GM18507 (cell line): Measurements from ENCODE around the gene SLC35F6.

ENCODE experiments used
- DNase-seq: peaks from one replicate; pipeline ENCODE4 v3.0.0; 2011; ENCODE audit warnings: low read depth; ENCODE audit not compliant: insufficient read length; ENCODE audit errors: extremely low spot score
- FAIRE-seq: peaks from 2 replicates; lab custom pipeline; 2011; peaks lifted over from hg19 to GRCh38; lab: Jason Lieb, UNC

Gene SLC35F6, protein sequence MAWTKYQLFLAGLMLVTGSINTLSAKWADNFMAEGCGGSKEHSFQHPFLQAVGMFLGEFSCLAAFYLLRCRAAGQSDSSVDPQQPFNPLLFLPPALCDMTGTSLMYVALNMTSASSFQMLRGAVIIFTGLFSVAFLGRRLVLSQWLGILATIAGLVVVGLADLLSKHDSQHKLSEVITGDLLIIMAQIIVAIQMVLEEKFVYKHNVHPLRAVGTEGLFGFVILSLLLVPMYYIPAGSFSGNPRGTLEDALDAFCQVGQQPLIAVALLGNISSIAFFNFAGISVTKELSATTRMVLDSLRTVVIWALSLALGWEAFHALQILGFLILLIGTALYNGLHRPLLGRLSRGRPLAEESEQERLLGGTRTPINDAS

DNA sequence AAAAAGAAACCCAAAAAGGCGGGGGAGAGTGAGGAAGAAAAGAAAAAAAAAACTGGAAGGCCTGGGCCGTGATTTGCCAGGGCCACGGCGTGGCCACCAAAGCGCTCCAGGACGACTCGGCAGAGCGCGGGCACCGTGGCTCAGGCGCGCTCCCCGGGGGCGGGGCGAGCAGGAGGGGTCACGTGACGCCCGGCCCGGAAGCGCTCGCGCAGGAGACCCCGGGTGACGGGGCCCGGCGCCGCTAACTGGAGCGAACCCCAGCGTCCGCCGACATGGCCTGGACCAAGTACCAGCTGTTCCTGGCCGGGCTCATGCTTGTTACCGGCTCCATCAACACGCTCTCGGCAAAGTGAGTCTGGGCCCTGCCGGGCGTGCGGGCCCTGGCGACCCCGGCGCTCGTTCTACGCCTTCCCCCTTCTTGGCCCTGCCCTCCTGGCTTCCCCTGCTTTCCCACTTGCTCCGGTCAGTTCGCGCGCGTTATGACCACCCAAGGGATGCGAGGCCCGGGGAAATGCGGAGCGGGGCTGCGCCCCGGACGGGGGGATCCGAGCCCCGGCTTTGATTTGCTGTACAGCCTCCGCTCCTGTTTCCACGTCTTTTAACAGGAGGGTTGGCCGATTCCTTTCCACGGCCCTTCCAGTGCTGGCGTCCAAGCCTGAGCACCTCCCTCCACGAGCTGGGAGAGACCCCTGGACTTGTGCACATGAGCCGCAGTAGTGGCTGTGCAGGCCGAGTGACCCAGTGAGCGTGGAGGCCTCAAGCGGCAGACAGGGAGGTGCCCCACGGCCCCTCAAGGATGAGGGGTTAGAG is at the start of gene SLC35F6:
TSS of gene SLC35F6 (plus strand) at position 207 of the 810 bp plus-strand sequence. CDS start at position 273, 66 bp downstream.
- FAIRE-seq = peak; percentile 71
- DNase-seq = peak; percentile 83

DNA sequence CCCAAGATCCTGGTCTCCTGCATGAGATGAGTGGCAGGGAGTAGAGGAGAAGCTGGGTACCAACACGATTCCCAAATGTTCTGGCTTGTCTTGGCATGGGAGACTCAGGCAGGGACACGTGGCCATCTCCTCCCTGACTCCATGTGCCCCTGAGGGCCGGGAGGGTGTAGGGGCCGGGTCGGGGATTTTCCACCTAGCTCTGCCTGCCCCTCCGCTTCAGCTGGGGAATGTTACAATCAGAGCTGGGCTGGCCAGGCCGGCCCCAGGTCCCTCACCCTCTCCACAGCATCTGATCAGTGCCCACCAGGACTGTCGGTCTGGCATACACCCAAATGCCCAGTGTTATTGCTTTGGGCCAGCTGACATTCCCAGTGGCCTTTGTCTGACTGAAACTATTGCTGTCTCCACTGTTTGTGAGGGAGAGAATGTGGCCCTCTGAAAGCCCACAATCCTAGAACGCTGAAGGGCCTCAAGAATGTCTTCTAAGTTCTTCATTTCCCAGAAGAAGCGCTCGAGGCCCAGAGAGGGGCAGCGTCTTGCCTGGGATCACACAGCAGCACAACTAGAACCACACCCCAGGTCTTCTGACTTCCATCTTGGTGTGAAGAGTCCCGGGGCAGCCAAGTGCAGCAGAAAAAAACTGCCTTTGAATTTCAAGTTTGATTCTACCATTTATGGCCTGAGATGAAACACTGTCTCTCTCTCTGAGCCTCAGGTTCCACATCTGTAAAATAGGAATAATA is 48.4 kb upstream of the SLC35F6 start:
- FAIRE-seq (no peak), DNase-seq (no peak)

DNA sequence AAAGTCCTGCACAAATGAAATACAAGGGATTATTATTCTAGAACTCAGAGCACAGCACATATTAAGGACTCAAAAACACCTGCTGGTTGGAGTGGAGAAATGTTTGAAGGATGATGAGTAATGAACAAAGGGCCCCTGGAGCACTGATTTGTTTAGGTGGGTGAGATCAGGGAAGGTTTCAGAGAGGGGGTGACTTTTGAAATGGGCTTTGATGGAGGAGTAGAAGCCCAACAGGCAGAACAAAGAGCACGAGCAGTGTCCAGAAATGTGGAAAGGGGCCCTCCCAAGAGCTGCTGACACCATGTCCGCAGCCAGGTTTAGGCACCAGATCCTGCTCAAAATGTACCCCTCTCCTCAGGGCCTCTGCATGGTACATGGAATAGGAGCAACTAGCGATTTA is 47.7 kb upstream of the SLC35F6 start:
- FAIRE-seq = no peak
- DNase-seq = no peak

DNA sequence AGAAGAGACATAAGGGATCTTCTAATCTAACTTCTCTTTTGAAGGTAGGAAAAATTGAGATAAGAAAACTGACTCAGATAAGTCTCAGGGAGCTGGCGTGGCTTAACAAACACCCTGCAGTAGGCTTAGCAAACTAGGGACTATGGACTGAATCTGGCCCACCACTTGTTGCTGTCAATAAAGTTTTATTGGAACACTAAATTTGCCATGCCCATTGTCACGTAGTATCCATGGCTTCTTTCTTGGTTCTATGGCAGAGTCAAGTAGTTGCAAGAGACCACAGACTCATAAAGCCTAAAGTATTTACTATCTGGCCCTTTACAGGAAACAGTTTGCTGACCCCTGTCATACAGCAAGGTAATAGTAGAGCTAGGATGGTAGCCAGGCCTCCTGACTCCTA is 47.3 kb upstream of the SLC35F6 start:
- DNase-seq (no peak), FAIRE-seq (no peak)

DNA sequence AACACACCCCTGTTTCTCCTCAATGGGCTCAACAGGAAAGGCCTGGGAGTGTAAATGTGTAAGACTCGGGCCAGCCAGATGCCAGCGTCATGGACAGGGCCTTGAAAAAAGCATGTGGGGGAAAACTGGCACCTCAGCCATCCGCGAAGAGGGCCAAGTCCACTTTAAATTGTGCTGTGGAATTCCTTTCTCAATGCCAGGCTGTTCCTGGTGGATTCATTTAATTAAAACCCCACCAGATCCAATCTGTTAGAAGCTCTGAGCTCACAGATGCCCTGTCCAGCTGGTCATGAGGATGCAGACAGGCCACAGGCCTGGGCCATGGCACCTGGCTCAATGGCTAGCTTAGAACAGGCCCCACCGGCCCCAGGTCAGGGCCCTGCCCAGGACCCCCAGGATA is 46.7 kb upstream of the SLC35F6 start:
- FAIRE-seq (no peak), DNase-seq (no peak)

DNA sequence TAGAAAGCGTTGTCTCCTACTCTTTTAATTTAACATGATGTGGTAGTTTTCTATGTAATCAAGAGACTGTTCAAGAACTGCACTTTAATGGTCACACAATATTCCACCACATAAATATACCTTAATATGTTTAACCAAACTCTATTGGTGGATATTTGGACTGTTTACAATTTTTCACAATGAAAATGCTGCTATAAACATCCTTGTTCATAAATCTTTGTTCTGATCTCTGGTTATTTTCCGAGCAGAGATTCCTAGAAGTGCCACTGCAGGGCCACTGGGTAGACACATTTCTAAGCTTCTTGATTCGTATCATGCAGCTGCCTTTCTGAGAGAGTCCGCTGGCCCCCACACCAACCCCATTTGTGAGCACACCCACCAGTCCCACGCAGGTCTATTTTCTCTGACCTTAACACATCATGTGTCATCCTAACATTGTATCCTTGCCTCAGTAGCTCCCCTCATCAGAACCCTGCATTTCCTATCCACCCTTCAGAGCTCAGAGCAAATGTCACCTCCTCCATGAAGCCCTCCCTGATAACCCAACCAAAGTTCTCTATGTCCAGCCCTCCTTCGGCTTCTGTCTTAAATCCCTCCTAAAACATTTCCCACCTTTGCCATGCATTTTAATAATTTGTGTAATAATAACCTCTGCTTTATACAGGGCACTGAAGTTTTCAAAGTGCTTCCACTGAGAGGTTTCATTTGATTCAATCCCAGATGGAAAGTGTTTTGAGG is 45.0 kb upstream of the SLC35F6 start:
- DNase-seq = no peak
- no peak for FAIRE-seq

DNA sequence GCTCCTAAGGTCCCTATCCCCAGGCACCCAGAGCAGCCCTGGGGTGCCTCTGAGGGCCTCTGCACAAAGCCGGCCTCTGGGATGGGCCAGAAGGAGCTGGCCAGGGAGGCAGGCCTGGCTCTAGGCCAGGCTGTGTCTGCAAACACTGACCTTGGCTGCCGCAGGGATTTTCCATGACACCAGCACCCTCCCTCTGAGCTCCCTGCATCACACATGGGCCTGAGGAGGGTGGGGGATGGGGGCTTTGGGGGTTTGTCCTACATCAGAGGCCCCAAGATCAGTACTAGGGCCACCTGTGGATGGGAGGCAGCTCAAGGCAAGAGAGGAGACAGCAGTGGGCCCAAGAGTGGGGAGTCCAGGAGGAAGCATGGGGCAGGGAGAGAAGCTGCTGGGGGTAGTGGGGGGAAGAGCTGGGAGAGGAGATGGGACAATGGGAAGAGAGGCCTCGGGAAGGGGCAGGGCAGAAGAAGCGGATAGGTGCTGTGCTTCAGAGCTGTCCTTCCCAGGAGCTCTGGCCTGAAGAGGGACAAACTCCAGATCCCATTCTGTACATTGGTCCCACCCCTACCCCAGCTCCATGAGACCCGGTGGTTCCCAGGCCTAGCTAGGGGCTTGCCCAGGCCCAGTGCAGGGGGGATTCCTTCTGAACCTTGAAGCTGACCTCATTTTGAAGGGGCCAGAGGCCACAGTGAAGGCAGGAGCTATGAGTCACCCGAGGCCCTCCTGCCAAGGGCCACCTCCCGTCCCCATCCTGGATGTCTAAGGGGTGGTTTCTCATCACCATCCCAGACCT is 43.6 kb upstream of the SLC35F6 start:
- FAIRE-seq (no peak), DNase-seq (no peak)

DNA sequence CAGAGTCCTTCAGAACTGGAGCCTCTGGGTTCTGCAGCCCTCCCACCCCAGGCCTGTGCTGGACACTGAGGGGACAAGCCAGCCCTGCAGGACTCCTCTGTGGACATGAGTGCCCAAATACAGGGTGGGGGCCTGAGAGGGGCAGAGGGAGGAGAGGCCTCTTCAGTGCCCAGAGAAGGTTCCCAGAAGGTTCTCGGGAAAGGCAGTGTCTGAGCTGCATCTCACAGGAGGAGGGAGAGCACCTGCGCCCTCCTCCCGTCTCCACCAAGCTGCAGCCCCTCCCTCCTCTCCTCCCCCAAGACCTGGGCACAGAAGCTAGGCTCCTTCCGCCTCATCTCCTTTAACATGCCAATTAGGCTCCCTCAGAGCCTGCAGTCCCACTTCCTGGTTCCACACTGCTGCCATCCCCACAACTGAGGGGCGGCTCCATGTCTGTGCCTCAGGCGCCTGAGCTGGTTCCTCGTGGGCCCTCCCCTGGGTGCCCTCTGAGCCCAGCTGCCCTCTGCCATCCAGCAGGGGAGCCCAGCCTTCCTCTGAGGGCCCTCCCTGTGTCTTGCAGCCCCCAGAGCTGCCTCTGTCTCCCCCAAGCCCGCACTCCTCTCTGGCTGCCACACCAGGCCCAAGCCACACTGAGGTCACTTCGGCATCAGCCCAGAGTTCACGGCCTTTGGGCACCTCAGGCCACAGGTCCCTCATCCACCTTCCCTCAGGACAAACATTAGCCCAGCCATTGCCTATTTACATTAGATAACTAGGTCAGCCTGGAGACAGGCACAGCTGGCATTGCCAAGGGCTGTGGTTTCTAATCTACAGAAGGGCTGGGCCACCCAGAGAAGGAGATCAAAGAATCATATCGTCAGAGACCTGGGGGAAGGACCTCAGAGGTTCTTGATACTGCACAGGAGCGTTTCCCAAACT is 42.7 kb upstream of the SLC35F6 start:
- DNase-seq = no peak
- no peak for FAIRE-seq

DNA sequence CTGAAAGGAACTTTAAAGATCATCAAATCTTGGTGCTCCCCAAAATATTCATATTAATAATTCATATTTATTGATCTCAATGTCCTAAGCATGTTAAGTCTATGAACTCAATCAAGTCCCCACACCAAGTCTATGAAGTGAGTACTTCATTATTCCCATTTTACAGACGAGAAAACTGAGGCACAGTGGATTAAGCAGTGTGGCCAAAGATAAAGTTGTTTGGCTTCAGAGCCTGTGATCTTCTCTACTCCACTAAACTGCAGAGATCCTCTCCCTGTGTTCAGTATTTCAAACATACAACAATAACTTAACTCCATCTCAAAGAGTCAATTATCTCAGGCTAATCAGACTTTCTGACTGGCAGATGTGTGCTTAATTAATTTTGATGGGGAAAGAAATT is 41.8 kb upstream of the SLC35F6 start:
- FAIRE-seq (no peak), DNase-seq (no peak)

DNA sequence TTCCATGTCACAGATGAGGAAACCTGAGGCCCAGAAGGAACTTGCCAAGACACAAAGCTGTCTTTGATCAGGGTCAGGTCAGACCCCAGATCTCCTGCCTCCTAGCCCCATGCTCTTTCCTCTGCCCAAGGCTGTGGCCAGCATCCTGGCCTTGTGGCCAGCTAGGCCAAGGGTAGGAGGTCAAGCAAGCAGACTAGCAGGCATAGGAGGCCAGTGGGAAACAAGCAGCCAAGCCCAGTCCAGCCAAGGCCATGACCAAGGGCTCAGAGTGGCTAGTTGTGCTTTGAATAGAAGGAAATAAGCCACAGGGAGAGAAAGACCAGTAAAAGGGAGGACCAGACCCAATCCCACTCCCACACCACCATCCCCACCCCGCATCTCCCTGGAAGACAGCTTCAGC is 41.2 kb upstream of the SLC35F6 start:
- FAIRE-seq (no peak), DNase-seq (no peak)

DNA sequence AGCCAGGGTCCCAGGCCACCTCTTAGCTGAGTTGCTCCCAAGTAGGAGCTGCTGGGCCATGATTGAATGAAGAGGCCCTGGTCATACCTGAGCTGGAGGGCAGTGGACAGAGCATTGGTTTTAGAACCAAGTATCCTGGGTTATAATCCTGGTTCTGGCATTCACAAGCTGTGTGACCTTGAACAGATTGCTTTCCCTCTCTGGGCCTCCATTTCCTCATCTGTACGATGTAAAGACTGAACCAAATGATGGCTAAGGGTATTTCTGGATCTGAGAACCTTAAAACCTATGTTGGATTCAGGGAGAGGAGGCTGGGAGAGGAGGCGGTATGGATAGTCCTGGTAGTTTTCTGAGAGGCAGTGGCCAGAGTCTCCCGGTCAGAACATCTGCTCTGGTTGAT is 40.6 kb upstream of the SLC35F6 start:
- FAIRE-seq (no peak), DNase-seq (no peak)

DNA sequence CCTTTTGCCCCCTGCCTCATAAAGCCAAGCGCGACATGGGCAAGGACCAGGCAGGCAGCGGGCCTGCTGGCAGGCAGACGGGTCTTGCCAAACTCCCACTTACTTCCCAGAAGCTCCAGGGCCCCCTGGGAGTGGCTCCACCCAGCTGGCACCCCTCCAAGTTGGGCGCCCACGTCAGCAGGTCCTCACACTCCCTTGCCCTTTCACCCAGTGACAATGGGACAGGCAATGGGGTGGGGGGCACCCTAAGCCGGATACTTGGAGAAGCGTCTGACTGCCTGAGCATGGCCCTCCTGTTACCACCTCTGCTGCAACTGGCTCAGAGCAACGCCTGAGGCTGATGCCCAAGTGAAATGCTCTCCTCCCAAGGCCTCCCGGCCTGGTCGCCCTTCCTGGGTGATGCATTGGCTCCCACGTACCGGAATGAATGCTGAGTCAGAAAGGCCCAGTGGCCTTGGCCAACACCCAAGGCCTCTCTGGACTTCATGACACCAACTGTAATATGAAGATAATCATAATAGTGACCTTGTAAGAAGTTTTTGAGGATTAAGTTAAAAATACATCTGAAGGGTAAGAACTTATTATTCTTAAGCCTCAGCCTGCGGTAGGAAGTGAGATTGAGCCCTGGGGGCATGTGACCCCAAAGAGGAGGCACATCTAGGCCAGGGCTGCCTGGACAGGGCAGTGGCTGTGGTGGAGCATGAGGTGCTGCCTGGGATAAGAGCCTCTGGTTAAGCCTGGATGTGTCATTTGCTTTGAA is 39.9 kb upstream of the SLC35F6 start:
- DNase-seq = no peak
- no peak for FAIRE-seq

DNA sequence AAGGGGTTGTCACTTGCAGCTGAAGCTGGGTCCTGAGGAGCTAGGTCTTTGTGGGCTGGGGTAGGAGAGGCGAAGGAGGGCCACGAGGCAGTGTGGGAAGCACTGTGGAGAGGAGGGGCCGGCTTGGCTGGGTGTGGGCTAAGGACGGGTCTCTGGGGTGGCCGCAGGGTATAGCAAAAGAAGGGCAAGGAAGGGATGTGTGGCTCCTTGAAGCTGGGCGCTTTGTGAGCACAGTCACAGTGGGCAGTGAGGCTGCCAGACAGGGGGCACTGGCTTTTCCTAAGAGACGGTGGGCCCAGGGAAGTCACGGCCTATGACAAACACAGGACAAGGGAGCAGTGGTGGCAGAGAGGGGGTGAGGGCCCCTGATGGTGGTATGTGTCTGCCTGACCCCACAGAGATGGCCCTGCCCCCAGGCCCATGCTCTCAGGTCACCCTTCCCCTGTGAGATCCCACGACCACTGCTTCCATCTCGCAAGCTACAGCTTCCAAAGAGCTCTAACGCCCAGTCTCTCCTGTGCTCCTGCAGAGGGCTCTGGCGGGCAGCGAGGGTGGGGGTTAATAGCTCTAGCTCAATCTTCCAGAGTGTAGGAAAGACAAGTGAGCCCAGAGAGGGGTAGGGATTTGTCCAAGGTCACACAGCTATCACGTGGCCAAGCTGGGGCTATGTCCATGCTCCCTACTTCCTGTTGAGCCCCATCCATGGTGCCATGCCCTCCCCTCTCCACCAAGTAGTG is 39.1 kb upstream of the SLC35F6 start:
- no peak for FAIRE-seq
- DNase-seq = no peak

DNA sequence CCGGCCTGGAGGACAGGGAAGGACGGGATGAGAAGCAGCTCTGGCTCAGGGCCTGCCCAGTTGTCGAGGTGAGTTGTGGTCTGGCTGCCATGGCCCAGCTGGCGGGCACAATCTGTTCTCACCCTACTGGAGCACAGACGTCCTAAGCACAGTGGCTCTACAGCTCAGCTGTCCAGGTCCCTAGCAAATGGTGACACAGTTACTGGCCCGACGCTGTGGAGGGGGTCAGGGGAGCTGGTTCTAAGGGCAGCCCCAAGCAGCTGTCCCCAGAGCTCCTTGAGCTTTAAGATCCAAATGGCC is 38.6 kb upstream of the SLC35F6 start:
- DNase-seq (no peak), FAIRE-seq (no peak)

DNA sequence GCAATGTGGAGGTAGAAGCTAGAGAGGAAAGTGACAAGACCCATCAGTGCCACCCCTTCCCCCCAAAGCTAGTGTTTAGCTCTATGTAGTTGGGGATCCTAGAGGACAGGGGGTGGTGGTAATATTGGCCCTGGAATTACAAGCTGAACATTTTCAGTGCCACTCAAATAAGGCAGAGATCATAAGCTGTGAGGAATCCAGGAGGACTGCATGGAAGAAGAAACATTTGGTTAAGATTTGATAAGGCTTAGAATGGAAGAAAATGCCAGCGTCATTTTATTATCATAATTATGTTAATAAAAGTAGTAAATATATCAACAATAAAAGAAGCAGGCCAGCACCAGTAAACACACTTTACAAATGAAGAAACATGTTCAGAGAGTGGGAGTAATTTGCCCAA is 37.9 kb upstream of the SLC35F6 start:
- no peak for DNase-seq
- no peak for FAIRE-seq

DNA sequence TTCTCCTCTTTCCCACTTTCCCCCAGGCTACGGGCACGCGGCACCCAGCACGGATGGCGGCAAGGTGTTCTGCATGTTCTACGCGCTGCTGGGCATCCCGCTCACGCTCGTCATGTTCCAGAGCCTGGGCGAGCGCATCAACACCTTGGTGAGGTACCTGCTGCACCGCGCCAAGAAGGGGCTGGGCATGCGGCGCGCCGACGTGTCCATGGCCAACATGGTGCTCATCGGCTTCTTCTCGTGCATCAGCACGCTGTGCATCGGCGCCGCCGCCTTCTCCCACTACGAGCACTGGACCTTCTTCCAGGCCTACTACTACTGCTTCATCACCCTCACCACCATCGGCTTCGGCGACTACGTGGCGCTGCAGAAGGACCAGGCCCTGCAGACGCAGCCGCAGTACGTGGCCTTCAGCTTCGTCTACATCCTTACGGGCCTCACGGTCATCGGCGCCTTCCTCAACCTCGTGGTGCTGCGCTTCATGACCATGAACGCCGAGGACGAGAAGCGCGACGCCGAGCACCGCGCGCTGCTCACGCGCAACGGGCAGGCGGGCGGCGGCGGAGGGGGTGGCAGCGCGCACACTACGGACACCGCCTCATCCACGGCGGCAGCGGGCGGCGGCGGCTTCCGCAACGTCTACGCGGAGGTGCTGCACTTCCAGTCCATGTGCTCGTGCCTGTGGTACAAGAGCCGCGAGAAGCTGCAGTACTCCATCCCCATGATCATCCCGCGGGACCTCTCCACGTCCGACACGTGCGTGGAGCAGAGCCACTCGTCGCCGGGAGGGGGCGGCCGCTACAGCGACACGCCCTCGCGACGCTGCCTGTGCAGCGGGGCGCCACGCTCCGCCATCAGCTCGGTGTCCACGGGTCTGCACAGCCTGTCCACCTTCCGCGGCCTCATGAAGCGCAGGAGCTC is 36.2 kb upstream of the SLC35F6 start:
- DNase-seq (no peak), FAIRE-seq (no peak)
